GM21381 (cell line): ENCODE measurements around the gene ASIC5.
A peak's percentile ranks its signal among the peaks of the same experiment; 100 is the strongest.

Source experiments
- ATAC-seq: cut with Tn5 transposase; IDR thresholded peaks from one replicate; pipeline ENCODE4 v1.9.1; 2021; ENCODE audit warnings: mild to moderate bottlenecking, moderate library complexity; ENCODE audit not compliant: unreplicated experiment

The ASIC5 gene

GRCh38 chr4:155881555-155881954 is 15.5 kb upstream of the ASIC5 start:
- peak; percentile 47 for ATAC-seq

DNA sequence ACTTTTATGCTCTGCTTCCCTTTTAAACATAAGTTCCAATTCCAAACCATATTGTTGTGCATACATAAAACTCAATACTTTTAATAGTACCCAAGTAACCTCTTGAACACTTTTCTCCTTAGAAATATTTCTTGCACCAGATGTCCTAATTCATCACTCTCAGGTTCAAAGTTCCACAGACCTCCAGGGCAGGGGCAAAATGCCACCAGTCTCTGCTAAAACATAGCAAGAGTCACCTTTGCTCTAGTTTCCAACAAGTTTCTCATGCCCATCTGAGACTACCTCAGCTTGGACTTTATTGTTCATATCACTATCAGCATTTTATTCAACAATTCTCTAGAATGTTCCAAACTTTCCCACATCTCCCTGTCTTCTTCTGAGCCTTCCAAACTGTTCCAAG is 13.7 kb upstream of the ASIC5 start:
- no peak for ATAC-seq

- ATAC-seq: no peak
Measured at GRCh38 chr4:155878611-155879010, 12.5 kb upstream of the ASIC5 start.

GRCh38 chr4:155877971-155878370 is 11.9 kb upstream of the ASIC5 start:
- ATAC-seq: no peak

DNA sequence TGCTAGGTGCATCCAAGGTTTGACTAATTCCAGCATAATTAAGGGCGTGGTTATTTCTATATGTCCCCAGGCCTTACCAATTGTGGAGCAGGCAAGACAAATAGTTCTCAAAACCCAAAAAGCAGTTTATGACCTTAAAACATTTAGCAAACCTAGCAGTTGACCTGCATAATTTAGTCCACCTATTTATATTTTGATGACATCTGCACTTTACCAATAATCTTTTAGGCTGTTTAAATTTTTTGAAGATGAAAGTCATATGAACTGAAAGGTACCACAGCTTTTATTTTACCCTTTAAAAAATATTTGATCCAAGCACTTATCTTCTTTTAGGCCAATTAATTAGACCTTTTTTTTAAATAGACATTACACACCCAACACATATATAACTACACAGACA is 9.8 kb upstream of the ASIC5 start:
- no peak for ATAC-seq

GRCh38 chr4:155855897-155856296 is 10.2 kb downstream of the ASIC5 start:
- ATAC-seq: no peak

GRCh38 chr4:155854582-155855226 is 11.4 kb downstream of the ASIC5 start:
- no peak for ATAC-seq

DNA sequence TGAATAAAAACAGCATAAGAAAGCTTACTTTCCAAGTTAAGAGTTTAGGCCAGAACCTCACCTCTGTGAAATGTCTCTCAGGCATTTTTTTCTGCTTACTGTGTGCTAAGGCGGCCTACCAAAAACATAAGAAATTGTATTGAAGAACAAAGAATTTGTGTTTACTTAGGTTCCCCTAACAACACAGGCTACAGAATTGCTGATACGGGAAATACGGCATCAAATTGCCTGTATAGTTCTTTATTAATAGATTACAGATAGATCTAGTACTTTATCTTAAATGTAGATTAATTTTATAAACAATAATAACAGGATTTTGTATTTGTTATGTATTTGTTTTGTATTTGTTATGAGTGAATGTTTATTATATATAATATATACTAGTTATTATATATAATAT is 12.9 kb downstream of the ASIC5 start:
- no peak for ATAC-seq

GRCh38 chr4:155849042-155849441 is 17.0 kb downstream of the ASIC5 start:
- no peak for ATAC-seq

DNA sequence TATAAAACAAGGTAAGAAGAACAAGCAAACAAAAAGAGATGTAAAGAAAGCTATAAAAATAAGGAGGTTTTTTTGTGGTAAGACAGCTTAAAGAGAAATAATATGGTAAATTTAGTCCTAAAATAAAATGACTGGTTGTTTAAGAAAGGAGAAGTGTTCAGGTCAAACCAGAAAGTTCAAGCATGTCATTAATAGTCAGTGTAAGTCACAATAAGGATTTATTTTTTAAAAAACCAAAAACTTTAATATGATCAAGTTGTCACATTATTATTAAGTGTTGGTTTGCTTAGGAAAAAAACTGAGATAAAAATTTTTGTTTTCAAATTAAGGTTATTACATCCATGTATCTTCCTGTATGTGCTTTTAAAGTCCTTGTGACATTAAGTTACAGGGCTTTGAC is 19.1 kb downstream of the ASIC5 start:
- ATAC-seq: no peak

DNA sequence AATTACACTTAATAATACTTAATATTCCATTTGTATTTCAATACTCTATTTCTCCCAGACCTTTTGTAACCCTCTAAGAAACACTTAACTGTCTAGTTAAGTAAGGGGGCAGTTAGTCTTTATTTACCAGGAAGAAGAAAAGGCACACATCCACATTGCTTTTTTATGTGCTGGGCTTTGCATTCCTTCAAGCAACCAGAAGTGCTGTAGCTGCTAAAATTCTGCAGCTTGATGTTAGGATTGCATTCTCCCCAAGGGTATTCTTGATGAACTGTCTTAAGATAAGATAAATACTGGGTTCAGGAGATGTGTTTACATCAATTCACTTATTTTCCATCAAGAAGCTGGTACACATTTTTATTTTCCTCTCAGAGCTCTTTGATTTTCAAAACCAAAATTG is 24.0 kb downstream of the ASIC5 start:
- no peak for ATAC-seq

DNA sequence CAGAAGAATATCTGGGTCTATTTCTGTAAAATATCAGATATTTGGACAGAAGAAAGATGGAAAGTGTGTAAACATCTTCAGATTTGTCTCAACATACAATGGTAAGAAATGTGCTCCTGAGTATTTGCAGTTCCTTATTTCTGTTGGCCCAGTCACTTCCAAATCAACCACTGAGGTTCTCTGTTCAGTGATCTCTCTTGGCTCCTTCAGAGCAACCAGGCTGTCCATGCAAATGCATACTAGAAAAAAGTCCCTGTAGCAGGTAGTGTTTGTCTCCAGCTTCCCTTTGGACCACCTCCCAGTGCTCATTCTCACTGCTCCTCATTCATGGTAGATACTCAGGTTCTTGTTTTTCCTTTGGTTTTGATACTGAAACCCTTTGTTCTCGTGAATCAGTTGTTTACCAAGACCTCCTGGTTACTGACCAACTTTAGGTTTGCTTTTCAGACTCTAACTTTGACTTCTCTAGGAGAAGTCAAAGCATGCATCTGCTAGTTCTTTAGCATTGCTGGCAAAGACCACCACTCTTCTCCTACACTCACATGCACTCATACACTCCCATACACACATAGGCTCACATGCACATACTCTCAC is 28.8 kb downstream of the ASIC5 start:
- peak; percentile 50 for ATAC-seq

- ATAC-seq: no peak
Measured at GRCh38 chr4:155832664-155833063, 33.4 kb downstream of the ASIC5 start.

DNA sequence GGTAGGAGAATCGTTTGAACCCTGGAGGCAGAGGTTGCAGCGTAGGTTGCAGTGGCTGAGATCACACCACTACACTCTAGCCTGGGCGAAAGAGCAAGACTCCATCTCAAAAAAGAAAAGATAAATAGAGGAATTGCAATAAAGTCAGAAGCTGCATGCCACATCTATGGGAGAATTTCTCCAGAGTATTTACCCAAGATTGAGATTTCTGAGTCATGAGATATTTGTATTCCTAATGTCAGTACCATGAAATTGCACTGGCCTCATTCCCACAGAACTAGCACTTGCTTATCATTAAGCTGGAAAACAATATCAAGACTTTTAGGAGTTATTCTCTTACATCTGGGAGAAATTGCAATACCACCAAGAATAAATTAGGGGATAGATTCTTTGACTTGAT is 37.4 kb downstream of the ASIC5 start:
- no peak for ATAC-seq

DNA sequence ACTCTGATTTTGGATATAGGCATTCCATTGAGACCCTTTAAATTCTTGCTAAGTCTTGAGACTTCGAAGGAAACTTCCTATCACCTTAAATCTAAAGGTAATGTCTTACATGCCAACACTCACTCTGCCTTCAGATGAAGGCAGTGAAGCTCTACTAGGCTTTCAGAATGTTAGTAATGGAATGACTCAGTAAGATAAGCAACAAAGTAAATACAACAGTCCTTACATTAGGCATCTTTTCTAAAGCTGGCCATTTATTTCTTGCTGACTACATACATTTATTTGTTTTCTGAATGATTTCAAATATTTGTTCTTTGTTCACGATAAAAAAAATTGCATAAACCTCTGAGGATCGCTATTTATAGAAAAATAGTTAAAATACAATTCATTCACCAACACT is 43.5 kb downstream of the ASIC5 start:
- ATAC-seq: no peak

- ATAC-seq: no peak
Measured at GRCh38 chr4:155820887-155821518, 45.1 kb downstream of the ASIC5 start.

DNA sequence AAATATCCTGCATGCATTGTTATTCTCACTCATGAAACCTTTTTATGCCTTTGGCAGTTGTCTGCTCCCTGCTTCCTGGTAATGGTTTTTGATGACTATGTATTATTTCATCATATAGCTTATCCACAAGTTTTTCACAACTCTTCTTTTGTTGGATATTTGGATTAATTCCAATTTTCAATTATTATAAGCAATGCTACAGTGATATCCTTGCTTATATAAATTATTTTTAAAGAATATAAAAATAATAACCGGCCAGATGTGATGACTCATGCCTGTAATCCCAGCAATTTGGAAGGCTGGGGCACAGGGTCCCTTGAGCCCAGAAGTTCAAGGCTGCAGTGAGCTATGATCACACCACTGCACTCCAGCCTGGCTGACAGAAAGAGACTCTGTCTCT is 47.0 kb downstream of the ASIC5 start:
- no peak for ATAC-seq

GRCh38 chr4:155818639-155819038 is 47.4 kb downstream of the ASIC5 start:
- no peak for ATAC-seq

- no peak for ATAC-seq
Measured at GRCh38 chr4:155811083-155811482, 55.0 kb downstream of the ASIC5 start.

DNA sequence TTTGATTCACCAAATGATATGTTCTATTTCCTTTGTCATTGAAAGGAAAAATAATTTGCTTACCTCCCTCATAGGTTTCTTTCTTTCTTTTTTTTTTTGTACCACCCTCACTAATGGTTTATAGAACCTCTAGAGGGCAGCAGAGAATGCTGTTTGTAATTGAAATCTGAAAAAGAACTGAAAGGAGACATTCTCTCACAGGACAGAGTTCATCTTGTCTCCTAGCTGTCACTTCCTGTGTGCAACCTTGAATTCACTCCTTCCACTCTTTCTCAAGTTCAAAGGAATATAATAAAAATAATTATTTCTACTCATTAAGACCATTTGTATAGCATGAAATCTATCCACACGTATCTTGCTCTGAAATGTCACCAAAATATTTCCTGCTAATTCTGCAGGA is 56.2 kb downstream of the ASIC5 start:
- peak; percentile 94 for ATAC-seq

DNA sequence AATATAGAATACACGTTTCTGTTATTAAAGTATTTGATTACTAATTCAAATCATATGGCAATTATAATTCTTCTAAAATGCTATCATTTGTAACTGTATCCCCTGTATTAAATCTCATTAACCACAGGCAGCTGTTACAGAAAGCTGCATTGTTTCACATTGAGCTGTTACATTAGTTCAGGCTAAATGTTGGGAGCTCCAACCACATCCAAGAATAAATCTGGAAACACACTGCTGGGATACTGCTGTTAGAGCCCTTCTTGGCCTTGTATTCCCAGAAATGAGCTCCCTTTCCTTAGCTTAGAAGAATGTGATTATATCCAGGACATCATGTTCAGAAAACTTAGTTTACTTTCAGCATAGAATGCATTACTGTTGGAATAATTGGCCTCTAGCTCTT is 59.1 kb downstream of the ASIC5 start:
- no peak for ATAC-seq

DNA sequence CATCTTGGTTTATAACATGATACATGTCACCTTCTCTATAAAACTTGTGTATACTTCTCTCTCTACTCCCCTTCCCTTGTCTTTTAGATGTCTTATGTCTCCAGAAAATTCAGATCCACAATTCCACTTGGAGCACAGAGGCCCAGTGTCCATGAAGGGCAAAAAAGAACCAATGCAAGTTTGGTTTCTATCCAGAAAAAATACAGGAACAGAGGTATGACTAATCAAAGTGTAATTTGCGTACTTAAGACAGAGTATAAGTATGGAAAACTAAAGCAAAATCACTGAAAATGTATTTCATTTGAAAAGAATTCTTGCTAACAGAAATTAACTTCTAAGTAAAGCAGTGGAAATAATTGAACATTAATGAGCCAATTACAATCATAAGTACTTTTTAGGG is 61.1 kb downstream of the ASIC5 start:
- no peak for ATAC-seq
